NCI-H2029 treated with DMSO at 0.1 percent for 48 hours (cell line): ENCODE results near the gene ACTL7B.
A peak's percentile ranks its signal among the peaks of the same experiment; 100 is the strongest.
"Not testable (repeated sequence)": the region's sequence is repeated elsewhere in the genome, so short reads cannot be mapped to it uniquely, and the experiment has no call there.

Source experiments
- DNase-seq: peaks from one replicate; lab custom pipeline; 2025; lab: John Stamatoyannopoulos, UW

ACTL7B gene

DNA sequence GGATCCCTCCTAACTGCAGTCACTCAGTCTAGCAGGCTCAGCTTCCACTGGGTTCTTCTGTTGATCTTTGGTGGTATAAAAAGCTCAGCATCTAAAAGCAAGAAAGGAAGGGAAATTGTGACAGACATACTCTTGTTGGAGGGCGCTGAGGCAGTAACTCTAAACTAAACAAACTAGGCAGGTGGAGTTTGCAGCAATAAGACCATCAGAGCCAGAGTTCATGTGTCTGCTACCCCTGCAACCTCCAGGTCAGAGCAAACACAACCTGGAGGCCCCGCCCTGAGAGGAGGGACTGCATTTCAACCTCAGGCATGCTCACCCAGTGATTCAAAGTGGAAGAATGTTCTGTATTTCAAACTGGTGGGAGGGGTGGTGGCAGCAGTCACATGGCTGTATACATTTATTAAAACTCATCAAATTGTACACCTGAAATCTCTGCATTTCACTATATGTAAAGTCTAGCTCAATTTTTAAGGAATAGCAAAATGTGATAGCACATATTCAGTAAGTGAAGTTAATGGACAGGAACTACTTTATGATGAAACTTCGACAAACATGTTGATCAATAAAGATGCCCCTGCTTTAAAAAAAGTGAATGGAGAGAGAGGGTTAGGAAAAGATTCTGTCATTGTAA lies 13.4 kb upstream of the ACTL7B start:
- no peak for DNase-seq

GRCh38 chr9:108867829-108868228 lies 12.0 kb upstream of the ACTL7B start:
- DNase-seq: no peak

DNA sequence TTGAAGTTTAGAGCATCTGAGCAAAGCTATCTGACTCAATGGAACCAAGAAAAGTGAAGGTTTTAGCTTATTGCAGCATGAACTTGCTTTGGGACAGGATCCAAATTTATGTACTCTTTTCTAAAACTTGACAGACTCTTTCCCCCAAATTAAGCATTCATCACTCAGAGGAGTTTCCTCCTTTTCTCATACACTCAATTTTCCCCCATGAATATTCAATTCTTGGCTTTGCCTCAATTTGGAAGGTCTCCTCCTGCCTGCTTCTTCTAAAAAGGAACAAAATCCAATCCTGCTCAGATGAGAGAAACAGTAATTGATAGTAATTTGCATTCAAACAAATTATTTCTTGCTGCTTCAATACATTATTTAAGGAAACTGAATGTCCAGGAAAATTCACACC lies 11.3 kb upstream of the ACTL7B start:
- DNase-seq: no peak

DNA sequence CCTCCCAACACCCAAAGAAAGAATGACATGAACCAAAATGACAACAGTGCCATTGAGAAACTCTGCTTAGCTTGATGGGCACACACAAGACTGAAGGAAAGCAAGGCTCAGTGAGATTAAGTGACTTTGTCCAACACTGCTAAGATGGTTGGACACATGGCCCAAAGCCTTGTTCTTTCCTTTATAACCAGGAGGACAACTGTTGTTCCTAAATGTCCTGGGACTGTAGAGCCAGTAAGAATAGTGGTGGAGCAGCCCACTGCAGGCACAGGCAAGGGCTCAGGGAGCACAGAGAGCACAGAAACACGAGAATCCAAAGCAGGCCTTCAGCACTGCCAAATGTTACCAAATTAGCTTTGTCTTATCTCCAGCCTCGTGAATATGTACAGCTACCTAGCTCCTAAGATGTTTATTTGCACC lies 10.2 kb upstream of the ACTL7B start:
- no peak for DNase-seq

DNA sequence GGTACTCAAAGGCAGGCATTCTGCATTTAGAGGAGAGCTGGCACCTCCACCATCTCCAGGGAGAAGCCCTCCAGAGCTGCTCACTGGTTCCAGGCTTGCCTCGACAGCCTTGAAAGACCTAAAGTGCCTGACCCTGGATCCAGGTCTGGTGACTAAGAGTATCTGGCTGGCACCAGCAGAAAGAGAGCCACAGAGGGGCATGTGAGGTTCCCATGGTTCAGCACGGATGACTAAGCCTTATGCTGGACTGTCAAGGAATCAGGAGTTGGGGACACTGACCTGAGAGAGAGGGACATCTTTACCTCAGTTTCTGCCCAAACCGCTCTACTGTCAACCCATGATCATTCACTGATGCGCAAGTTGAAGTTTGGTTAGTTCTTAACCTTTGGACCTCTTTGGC lies 9.3 kb upstream of the ACTL7B start:
- no peak for DNase-seq

GRCh38 chr9:108864446-108864845 lies 8.7 kb upstream of the ACTL7B start:
- DNase-seq: no peak

DNA sequence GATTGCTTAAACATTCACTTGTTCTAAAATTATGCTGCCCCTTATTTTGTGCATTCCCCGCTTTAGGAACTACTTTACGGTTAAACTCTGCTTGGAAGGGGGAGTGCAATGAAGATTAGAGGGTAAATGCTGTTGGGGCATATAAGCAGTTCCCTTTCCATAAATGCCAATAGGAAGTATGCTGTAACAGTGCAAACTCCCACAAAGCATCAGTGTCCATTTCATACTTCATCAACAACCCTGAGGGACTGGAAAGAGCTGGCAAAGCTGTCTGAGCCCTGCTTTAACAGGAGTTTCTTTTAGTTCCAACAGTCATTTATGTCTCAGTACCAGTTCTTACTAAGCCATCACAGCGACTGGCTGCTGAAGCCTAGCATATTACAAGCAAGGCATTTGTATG lies 8.1 kb upstream of the ACTL7B start:
- DNase-seq: no peak

GRCh38 chr9:108861997-108862396 lies 6.2 kb upstream of the ACTL7B start, which contains the start of gene ACTL7A:
Gene ACTL7A, plus strand, starts transcription at chr9:108862266. Its CDS starts 57 bp downstream, at chr9:108862323.
- DNase-seq: no peak

- DNase-seq: no peak
Measured at GRCh38 chr9:108861464-108861863, 5.7 kb upstream of the ACTL7B start.

DNA sequence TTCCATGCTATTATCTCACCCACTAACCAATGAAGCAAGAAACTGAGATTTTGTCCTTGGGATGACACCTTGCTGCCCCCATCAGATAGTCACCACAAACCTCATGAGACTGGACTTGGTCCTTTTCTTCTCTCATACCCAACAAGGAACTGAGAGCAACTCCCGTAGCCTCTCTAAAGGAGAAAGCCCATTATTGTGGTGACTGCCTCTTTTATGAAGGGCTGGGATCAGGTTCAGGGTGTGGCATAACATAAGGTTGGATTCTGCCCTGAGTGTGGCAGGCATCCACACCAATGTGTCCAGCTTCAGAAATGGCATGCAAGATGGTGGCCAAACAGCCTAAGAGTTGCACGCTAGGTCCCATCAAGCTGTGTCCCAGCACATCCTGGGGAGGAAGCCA lies 5.0 kb upstream of the ACTL7B start:
- no peak for DNase-seq

DNA sequence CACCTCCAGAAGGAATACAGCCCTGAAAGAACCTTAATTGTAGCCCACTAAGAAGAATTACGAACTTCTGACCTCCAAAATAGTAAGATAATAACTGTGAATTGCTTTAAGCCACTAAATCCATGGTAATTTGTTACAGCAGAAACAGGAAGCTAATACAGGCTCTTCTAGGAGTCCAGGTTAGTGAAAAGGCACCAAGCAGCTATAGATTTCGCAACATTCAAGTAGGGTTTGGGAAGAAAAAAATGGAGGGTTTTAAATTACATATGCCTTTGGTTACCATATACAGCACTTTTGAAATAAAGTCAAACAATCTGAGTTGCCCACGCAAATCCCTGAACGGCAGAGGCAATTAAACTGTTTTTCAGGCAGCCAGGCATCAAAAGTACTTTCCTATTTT lies 4.6 kb upstream of the ACTL7B start:
- no peak for DNase-seq

- DNase-seq: no peak
Measured at GRCh38 chr9:108859459-108860114, 3.8 kb upstream of the ACTL7B start.

DNA sequence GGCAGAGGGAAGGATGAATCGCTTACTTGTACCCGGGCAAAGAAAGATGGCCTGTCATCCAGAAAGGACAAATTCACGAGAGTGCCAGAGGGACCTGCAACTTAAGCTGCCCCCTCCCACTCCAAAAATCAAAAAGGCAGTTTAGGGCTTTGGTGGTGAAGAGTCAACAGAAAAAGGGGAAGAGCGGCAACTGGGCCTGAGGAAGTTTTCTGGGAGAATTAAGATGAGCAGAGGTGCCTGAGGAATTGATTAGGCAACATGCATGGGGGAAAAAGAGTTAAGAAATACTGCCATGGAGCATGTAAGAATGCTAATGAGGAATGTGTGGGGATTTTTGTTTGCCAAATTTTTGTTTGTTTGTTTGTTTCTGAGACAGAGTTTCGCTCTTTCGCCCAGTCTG lies 1.8 kb upstream of the ACTL7B start:
- DNase-seq: no peak

DNA sequence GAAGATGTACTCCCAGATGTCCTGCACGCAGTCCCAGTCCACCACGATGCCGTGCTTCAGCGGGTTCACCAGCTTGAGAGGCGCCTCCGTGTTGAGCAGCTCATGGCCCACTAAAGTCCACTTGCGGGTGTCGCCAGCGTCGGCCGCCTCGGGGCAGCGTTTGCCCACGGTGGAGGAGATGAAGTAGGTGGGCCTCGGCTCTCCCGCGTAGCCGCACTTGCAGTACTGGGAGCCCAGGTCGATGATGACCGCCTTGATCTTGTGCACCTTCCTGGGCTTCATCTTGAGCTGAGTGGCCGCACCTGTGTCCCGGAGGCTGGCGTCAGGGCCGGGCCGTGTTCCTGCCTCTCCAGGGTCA lies 278 bp downstream of the ACTL7B start:
- DNase-seq: no peak

GRCh38 chr9:108854641-108855528 lies 901 bp downstream of the ACTL7B start:
- DNase-seq: peak; percentile 44

GRCh38 chr9:108854094-108854493 lies 1.7 kb downstream of the ACTL7B start:
- DNase-seq: no peak

DNA sequence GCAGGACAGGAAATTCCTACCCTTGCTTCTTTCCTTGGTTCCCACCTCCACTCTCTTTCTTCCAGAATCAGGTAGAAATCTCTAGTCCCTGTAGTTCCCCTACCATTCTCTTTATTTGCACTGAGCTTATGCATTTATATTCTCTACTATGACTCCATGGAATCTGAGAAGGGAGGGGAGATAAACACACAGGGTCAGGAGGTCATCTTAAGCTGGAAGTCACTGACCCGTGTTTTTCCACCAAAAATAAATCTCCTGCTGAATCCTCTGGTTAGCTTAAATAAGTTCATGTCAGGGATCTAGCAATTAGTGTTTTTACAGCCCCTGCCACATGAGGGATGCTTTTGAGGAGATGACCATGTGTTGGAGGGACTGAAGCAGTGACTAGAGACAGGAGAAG lies 3.7 kb downstream of the ACTL7B start:
- no peak for DNase-seq

DNA sequence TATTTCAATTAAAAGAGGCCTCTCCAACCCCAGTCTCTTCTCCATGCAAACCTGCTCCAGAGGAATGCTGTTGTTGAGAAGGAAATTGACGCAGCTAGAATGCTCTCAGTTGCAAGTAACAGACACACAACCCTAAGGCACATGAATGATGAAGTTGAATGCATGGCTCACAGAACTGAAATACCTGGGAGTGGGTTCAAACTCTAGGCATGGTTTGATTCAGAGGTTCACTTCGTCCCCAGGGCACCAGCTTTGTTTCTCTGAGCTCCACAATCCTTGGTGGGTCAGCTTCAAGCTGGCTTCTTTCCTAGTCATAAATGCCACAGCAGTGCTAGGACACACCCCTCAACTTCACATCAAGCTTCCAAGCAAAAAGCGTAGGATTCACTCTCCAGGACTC lies 4.6 kb downstream of the ACTL7B start:
- no peak for DNase-seq

- no peak for DNase-seq
Measured at GRCh38 chr9:108850293-108850897, 5.4 kb downstream of the ACTL7B start.

DNA sequence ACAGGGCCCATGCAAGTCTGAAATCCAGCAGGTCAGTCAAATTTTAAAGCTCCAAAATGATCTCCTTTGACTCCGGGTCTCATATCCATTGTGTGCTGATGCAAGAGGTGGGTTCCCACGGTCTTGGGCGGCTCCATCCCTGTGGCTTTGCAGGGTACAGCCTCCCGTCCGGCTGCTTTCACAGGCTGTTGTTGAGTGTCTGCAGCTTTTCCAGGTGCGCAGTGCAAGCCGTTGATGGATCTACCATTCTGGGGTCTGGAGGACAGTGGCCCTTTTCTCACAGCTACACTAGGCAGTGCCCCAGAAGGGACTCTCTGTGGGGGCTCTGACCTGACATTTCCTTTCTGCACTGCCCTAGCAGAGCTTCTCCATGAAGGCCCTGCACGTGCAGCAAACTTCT lies 7.5 kb downstream of the ACTL7B start:
- not testable (repeated sequence) for DNase-seq

- DNase-seq: no peak
Measured at GRCh38 chr9:108845947-108846346, 9.8 kb downstream of the ACTL7B start.

- DNase-seq: no peak
Measured at GRCh38 chr9:108845507-108845906, 10.3 kb downstream of the ACTL7B start.

- DNase-seq: no peak
Measured at GRCh38 chr9:108844856-108845255, 10.9 kb downstream of the ACTL7B start.
